ENCODE measurements around the gene TFAP2C.
"Not testable (repeated sequence)": the region's sequence is repeated elsewhere in the genome, so short reads cannot be mapped to it uniquely, and the experiment has no call there.

The TFAP2C gene

GRCh38 chr20:56617489-56617888 lies 11.6 kb upstream of the TFAP2C start:
- DNase-seq: no peak

DNA sequence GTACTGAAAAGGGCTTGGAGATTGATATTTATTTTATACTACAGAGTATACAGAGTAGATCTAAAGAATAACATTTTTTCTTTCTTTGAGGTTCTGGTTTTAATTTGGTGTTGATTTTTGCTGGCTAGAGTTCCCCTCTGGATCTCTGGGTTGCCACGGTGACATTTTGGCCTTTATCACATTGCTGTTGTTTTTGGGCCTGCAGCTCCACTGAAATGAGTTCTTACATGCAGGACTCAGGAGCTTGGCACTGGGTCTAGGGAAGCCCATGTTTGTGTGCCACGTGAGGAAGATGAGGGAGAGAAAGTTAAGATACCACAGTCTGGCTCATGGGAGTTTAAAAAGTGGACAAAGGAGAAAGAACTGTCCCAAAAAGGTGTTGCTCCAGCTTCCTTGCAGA lies 7.4 kb upstream of the TFAP2C start:
- no peak for DNase-seq

DNA sequence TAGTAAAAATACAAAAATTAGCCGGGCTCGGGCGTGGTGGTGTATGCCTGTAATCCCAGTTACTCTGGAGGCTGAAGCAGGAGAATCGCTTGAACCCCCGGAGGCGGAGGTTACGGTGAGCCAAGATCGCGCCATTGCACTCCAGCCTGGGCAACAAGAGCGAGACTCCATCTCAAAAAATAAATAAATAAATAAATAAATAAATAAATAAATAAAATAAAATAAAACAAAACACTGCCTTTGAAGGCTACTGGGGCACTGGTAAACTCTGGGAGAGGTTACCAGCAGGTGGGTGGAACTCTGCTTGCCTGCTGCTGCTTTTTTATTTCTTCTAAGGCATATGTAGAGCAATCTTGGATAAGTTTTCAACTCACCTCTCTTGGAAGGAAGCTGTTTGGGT lies 5.2 kb upstream of the TFAP2C start:
- DNase-seq: not testable (repeated sequence)

GRCh38 chr20:56624786-56625681 lies 4.1 kb upstream of the TFAP2C start:
- DNase-seq: no peak

- no peak for DNase-seq
Observed at GRCh38 chr20:56625837-56626236, 3.3 kb upstream of the TFAP2C start.

DNA sequence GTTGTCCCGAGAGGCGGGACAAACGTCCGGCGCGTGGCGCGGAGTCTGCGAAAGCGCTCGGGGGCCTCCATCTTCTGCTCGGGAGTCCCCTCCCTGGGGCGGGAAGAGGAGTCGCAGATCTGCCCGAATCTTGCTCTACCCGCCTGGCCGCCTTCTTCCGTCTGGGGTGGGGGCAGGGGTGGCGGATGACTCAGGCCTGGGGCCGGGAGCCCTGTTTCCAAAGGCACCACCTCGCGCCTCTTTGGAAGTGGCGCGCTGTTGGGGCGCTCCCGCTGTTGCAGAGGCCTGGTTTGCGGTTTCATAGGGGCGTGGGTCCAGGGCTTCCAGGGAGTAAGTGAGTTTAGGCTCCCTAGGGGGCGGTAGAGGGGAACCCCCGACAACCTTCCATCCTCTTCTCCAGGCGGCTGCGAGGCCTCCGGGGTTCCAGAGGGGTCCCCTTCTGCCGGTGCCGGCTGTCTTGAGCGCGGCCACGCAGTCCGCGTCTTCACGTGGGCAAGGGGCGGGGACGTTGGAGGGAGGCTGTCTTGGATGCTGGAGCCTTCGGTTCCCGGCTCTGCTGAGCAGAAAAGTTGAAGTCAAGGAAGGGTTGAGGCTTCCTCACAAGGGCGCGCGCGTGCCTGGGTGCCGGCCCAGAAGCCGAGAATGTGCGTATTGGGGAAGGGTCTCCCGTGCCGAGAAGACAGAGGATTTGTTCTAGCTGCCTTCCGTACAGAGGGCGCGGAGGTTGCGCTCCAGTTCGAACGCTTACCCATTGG lies 2.6 kb upstream of the TFAP2C start:
- DNase-seq: no peak

- no peak for DNase-seq
Observed at GRCh38 chr20:56627122-56628014, 1.7 kb upstream of the TFAP2C start.

GRCh38 chr20:56628015-56628872 lies 862 bp upstream of the TFAP2C start:
- DNase-seq: no peak

GRCh38 chr20:56629464-56630085 lies 469 bp downstream of the TFAP2C start:
- DNase-seq: no peak

GRCh38 chr20:56630086-56630493 lies 984 bp downstream of the TFAP2C start:
- DNase-seq: no peak

DNA sequence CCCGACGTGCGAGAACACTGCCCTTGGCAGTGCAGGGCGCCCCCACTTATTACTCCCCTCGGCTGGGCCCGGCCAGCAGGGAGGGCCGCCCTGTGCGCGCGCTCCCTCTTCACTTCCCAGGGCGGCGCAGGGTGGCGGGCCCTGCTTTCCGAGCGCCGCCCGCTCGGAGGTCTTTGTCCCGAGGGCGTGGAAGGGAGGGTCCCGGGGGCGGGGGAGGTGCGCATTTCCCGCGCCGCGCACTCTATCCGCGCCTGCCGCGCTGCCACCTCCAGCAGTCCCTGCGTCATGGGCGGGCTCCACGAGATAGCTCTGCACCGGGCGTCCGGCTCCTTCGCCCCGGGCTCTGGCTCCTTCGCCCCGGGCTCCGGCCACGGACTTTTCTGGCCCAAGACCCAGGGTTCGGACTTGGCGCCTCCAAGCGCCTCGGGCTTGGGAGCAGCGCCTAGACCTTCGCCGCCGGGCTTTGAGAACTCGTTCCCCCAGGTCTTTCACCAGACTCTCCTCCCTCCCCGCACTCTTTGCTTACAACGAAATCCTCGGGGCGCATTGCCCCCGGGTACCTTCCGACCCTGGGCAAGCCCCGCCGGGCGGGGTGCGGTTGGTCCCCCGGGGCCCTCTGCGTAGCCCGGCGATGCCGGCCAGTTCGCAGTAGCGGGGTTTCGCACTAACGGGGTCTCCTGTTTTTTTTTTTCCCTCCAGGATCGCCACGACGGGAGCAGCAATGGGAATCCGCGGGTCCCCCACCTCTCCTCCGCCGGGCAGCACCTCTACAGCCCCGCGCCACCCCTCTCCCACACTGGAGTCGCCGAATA lies 1.6 kb downstream of the TFAP2C start:
- DNase-seq: no peak

DNA sequence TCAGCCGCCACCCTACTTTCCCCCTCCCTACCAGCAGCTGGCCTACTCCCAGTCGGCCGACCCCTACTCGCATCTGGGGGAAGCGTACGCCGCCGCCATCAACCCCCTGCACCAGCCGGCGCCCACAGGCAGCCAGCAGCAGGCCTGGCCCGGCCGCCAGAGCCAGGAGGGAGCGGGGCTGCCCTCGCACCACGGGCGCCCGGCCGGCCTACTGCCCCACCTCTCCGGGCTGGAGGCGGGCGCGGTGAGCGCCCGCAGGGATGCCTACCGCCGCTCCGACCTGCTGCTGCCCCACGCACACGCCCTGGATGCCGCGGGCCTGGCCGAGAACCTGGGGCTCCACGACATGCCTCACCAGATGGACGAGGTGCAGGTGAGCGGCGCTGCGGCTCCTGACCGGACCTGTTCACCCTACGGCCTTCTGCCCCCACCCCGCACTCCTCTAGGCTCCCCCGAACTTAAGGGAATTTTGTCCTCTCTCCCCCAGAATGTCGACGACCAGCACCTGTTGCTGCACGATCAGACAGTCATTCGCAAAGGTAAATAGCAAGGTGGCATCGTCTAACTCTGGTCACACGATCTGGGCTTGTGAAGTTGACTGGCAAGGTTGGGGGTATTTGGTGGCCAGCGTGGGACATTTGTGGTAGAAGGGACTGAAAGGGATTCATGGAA lies 2.3 kb downstream of the TFAP2C start:
- DNase-seq: no peak

- no peak for DNase-seq
Observed at GRCh38 chr20:56631990-56632327, 2.9 kb downstream of the TFAP2C start.

GRCh38 chr20:56634307-56634706 lies 5.2 kb downstream of the TFAP2C start:
- no peak for DNase-seq

DNA sequence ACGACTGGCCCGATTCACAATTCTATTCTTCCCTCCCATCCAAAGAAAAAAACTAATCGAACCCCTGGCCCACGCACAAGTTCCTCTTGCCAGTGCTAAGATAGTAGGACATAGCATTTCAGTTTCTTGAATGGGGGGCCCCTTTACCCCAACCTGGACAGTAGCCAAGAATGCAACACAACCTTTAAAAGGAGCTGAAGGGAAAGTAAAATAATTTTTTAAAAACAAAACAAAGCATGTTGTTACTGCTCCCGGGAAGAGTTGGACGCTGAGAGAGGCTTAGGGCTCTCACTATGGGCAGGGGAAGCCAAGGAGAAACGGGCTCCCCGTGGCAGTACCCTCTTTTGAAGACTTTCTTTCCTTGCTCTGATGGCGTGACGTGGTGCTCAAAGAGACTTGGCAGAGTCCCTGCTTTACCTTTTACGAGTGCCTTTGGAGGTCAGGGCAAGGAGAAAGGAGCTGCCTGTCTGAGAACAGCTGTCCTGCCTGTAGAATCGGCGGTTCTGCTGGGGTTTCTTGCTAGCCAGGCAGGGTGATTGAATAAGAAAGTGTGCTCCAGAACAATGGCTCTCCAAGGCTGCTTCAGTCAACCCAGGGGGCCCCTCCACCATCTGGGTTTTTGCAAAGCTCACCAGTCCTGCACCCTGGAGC lies 5.8 kb downstream of the TFAP2C start:
- no peak for DNase-seq

GRCh38 chr20:56636716-56637115 lies 7.6 kb downstream of the TFAP2C start:
- DNase-seq: no peak

DNA sequence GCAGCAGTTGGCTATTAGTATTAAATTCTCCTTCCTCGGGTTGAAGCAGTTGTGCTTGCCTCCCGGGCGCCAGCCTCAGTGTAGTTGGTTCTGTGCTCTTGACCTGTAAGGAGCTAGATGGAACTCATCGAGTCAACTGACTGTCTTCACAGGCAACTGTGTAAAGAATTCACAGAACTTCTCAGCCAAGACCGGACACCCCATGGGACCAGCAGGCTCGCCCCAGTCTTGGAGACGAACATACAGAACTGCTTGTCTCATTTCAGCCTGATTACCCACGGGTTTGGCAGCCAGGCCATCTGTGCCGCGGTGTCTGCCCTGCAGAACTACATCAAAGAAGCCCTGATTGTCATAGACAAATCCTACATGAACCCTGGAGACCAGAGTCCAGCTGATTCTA lies 8.5 kb downstream of the TFAP2C start:
- no peak for DNase-seq

- no peak for DNase-seq
Observed at GRCh38 chr20:56646599-56646998, 17.5 kb downstream of the TFAP2C start.

DNA sequence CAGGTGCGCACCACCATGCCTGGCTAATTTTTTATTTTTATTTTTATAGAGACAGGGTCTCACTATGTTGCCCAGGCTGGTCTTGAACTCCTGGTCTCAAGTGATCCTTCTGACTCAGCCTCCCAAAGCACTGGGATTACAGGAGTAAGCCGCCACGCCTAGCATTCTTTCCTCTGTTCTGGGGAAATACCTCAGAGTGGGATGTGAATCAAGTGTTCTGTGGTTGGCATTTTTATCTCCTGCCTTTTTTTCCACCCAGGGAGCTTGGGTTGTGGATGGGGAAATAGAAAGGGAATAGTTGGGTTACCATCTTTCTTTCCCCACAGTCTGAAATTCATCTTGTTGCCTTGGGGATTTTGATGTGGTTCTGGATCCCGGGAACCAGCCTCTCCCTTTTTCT lies 24.1 kb downstream of the TFAP2C start:
- no peak for DNase-seq

GRCh38 chr20:56656632-56657031 lies 27.5 kb downstream of the TFAP2C start:
- DNase-seq: no peak

Data from stimulated activated CD4-positive, alpha-beta T cell treated with anti-CD3 and anti-CD28 coated beads, Interleukin-12 subunit alpha, Interleukin-12 subunit beta, amount 100 ng/mL, for 4 hours (primary cell).